Skin epidermis (tissue), 12 donors: ENCODE data around the gene AP3D1.
"Not testable (repeated sequence)": the region's sequence is repeated elsewhere in the genome, so short reads cannot be mapped to it uniquely, and the experiment has no call there.

Source experiments
- H3K27ac ChIP-seq, 21 experiments: fragments of 200-600 bp; sonication (generic) in 11 of 21; one replicate each; pipeline ENCODE4 v1.5.0; 2020; ENCODE audit warnings: mild to moderate bottlenecking in 3 of 21, inconsistent platforms in 2 of 21, moderate library complexity in 2 of 21
- H3K4me3 ChIP-seq, 7 experiments: fragments of 200-600 bp; sonication (generic) in 2 of 7; one replicate each; pipeline ENCODE4 v1.5.0; 2020; ENCODE audit warnings: inconsistent platforms in 2 of 7, mild to moderate bottlenecking in 2 of 7, moderate library complexity in 1 of 7

Gene AP3D1

GRCh38 chr19:2151339-2152229, at the start of gene AP3D1:
TSS of gene AP3D1 (minus strand) at chr19:2151566. CDS start at chr19:2151334, 232 bp downstream.
- peak within 1 kb of the TSS; percentile 39 to 98 (median 93) for H3K27ac ChIP-seq
- peak within 1 kb of the TSS; percentile 81 to 99 (median 95) for H3K4me3 ChIP-seq

DNA sequence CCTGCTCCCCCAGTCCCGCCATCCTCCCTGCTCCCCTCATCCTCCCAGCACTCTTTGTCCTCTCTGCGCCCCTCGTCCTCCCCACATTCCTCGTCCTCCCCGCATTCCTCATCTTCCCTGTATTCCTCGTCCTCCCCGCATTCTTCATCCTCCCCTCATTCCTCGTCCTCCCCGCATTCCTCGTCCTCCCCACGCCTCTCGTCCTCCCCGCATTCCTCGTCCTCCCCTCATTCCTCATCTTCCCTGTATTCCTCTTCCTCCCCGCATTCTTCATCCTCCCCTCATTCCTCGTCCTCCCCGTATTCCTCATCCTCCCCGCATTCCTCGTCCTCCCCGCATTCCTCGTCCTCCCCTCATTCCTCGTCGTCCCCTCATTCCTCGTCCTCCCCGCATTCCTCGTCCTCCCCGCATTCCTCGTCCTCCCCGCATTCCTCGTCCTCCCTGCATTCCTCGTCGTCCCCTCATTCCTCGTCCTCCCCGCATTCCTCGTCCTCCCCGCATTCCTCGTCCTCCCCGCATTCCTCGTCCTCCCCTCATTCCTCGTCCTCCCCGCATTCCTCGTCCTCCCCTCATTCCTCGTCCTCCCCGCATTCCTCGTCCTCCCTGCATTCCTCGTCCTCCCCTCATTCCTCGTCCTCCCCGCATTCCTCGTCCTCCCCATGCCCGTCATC, 49.4 kb upstream of the AP3D1 start:
- not testable (repeated sequence) for H3K4me3 ChIP-seq, H3K27ac ChIP-seq

DNA sequence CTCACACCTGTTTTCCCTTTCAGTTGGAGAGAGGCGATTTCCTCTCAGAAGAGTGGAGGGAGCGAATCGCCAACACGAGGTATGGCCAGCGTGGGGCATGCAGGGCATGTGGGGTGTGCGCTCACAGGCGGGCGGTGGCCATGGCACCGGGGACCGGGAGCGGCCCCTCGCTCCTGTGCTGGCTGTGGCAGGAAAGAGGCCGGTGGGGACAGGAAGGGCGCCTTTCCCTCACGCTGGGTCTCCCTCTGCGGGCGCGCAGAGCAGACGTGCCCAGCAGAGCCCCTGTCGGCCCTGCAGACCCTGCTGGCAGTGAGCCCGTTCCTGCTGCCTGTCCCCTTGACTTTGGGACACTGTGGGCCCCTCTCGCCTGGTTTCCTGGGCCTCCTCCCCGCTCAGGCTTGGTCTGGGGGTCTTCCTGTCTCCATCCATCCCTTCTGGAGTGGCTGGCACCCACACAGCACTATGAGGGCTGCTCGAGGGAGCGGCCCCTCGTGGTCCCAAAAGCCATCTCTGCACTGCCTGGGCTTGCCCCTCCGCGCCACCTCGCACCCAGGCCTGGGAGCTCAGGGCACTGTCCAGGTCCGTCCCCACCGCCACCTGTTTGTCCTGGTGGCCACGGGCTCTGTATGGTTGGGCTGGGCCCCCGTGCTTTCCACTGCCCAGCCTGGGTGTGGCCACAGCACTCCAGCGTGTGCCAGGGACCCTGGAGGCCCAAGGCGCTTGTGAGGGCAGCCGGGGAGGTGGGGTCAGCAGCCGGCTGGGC, 48.7 kb upstream of the AP3D1 start:
- no peak overlapping the region for H3K4me3 ChIP-seq
- no peak overlapping the region for H3K27ac ChIP-seq

DNA sequence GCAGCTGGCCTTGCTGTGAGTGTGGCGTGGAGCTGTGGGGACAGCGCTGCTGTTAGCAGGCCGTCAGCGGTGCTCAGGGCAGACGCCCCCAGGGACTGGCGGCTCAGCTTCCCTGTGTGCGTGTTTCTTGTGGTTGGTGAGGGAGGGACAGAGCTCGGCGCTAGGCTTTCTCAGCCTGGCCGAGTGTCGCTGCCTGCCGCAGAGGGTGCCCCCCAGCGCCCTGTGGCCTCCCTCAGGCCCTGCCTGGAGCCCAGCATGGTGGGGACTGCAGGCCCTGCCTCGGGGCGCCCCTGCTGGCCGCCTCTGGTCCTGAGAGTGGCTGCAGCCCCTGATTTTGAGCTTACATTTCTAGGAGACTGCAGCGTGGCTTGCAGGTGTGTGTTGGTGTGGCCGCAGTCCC, 47.8 kb upstream of the AP3D1 start:
- Histone ChIP-seq H3K4me3 (no peak overlapping the region), H3K27ac (no peak overlapping the region)

GRCh38 chr19:2198317-2198716, 47.0 kb upstream of the AP3D1 start:
- no peak overlapping the region for H3K4me3 ChIP-seq
- no peak overlapping the region for H3K27ac ChIP-seq

GRCh38 chr19:2197270-2197669, 45.9 kb upstream of the AP3D1 start:
- Histone ChIP-seq H3K4me3 (no peak overlapping the region), H3K27ac (no peak overlapping the region)

DNA sequence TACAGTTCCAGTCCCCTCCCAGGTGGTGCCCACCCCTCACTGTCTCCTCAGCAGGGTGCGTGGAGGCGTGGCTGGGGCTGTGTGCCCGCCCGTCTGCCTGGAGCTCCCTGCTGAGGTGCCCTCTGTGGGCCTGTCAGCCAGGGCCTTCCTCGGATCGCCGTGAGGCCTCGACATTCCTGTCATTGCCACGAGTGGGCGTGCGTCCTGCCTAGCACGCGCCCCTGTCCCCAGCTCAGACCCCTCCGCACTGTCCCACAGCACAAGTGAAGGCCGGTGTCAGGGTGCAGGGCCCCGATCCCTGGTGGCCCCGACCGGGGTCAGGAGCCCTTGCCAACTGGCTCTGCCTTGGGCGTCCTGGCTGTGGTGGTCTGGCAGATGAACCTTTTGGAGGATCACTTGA, 44.5 kb upstream of the AP3D1 start:
- no peak overlapping the region for H3K27ac ChIP-seq
- no peak overlapping the region for H3K4me3 ChIP-seq

DNA sequence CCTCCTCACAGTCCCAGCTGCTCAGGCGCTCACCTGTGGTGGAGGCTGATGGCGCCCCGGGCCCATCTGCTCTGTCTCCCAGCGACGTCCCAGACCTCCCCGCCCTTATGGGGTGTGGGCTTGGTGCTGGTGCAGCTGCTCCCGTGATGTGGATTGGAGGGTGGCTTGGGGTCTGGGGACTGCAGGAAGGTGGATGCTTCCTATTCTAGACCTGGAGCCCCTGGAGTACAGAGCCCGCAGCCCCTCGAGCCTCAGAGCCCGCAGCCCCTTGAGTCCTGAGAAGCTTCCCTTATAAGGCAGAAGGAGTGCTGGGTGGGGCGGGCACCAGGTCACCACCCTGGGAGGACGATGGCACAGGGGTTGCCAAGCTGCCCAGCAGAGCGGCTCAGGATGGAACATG, 44.0 kb upstream of the AP3D1 start:
- no peak overlapping the region for H3K4me3 ChIP-seq
- no peak overlapping the region for H3K27ac ChIP-seq

DNA sequence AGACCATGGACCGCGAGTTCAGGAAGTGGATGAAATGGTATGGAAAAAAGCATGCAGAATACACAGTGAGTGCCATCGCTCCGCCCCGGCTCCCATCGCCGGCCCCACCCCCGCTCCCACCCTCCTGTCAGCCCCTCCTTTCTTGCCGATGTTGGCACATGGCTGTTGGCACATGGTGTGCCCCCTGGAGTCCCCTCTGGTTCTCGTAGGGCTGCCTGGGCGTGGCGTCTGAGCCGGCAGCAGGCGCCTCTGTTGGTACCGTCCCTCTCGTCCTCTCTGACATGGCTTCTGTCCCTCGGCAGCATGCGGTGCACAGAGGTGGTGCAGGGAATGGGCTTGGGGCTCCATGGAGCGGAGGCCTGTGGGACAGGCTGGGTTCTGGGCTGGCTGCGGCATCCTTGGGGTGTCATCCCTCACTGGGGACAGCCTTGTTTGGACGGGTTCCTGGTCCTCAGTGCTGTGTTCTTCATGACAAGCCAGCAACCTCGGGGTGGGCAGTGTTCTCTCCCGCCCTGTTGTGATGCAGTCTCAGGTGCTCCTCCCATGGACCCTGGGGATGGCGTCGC, 43.2 kb upstream of the AP3D1 start:
- no peak overlapping the region for H3K4me3 ChIP-seq
- H3K27ac ChIP-seq: no peak overlapping the region

GRCh38 chr19:2193807-2194206, 42.4 kb upstream of the AP3D1 start:
- Histone ChIP-seq H3K27ac (no peak overlapping the region), H3K4me3 (no peak overlapping the region)

DNA sequence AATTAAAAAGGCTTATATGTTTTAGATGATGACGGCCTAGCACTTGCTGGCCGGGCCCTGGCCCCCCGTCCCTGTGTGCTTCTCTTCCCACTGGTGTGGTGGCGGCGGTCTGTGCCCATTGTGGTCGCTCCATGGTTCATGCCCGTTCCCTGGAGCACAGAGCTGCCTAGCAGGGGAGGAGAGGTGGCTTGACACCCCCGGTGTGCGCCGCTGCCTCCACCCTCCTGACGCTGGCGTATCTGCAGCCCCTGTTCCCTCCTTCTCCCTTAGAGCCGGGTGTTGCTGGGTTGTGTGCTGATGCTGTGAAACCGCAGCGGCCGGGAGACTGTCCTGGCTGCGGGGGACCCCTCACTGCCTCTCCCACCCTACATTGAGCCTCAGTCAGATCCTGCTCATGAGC, 41.5 kb upstream of the AP3D1 start:
- no peak overlapping the region for H3K4me3 ChIP-seq
- H3K27ac ChIP-seq: no peak overlapping the region

DNA sequence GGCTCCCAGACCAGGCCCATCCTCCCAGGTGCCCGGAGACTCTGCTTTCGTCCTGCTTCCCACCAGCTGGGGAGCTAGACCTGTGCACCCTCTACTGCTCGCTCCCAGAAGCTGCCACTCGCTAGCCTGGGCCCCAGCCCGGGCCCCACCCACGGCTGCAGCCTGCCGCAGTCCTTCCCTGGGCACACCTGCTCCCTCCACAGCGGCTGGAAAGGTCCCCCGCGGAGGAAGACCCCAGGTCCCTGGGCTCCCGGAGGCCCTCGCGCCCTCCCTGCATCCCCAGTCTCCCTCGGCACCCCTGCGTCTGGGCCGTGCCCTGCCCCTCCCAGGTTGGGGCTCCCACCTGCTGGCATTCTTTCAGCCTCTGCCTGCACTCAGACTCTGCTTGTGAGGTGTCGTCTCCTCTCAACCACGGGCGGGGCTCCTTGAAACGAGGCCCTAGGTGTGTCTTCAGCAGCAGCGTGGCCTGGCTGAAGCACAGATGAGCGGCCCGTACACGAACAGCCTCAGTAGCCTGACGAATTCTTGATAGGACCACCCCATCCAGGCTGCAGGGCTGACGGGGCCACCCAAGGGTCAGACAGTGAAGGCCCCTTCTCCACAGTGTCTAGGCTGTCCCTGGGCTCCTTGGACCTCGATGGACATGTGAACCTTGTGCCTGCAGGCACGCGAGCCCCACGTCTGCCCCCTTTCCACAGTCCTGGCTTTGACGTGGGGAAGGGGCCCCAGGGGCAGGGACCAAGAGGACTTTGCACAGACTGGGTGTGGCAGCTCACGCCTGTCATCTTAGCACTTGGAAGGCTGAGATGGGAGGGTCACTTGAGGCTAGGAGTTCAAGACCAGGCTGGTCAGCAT, 40.3 kb upstream of the AP3D1 start:
- Histone ChIP-seq H3K27ac (no peak overlapping the region), H3K4me3 (no peak overlapping the region)

GRCh38 chr19:2190848-2191455, 39.6 kb upstream of the AP3D1 start:
- Histone ChIP-seq H3K4me3 (no peak overlapping the region), H3K27ac (no peak overlapping the region)

GRCh38 chr19:2189880-2190279, 38.5 kb upstream of the AP3D1 start:
- H3K27ac ChIP-seq: no peak overlapping the region
- H3K4me3 ChIP-seq: no peak overlapping the region

- peak overlapping the region in 1 of 21 experiments; percentile 25 for H3K27ac ChIP-seq
- no peak overlapping the region for H3K4me3 ChIP-seq
These were observed 37.5 kb upstream of the AP3D1 start for GRCh38 chr19:2188708-2189385.

- H3K4me3 ChIP-seq: no peak overlapping the region
- peak overlapping the region in 6 of 21 experiments; percentile 3 to 86 (median 45) for H3K27ac ChIP-seq
These were observed 35.8 kb upstream of the AP3D1 start for GRCh38 chr19:2187159-2187558.

- peak overlapping the region in 18 of 21 experiments; percentile 0 to 86 (median 48) for H3K27ac ChIP-seq
- H3K4me3 ChIP-seq: no peak overlapping the region
These were observed 34.9 kb upstream of the AP3D1 start for GRCh38 chr19:2186071-2186846.

DNA sequence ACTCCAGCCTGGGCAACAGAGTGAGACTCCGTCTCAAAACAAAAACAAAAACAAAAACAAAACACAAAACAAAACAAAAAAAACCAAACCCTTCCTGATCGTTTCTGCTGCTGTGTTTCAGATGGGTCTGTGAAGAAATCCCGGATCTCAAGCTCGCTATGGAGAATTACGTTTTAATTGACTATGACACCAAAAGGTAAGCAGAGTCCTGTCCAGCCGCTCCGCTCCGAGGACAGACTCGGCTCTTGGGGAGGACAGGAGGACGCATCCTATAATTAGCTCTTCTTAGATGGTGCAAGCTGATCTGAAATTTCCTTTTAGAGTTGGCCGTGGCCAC, 34.3 kb upstream of the AP3D1 start:
- no peak overlapping the region for H3K4me3 ChIP-seq
- H3K27ac ChIP-seq: peak overlapping the region in 8 of 21 experiments; percentile 3 to 59 (median 41)
